Left ventricle myocardium inferior (tissue), 1 donor: ENCODE results near the gene ZNF208. TPM values are rescaled to one million over a fixed set of nuclear protein-coding genes. Genes with fewer than 3 reads are reported as not detected.

ENCODE experiments used
- DNase-seq: peaks from one replicate; pipeline ENCODE4 v3.0.0-alpha.2; 2020
- H3K27ac ChIP-seq: fragments of 200-600 bp; replicated peaks from 2 replicates; pipeline ENCODE4 v1.8.0; 2021
- H3K27me3 ChIP-seq: fragments of 200-600 bp; 2 replicates; pipeline ENCODE4 v1.8.0; 2021; ENCODE audit warnings: low read depth
- H3K36me3 ChIP-seq: fragments of 200-600 bp; 2 replicates; pipeline ENCODE4 v1.8.0; 2021
- H3K4me1 ChIP-seq: fragments of 200-600 bp; 2 replicates; pipeline ENCODE4 v1.8.0; 2021
- H3K4me3 ChIP-seq: fragments of 200-600 bp; 2 replicates; pipeline ENCODE4 v1.8.0; 2021; ENCODE audit warnings: mild to moderate bottlenecking, moderate library complexity
- H3K9me3 ChIP-seq: fragments of 200-600 bp; replicated peaks from 2 replicates; pipeline ENCODE4 v1.8.0; 2021
- CTCF ChIP-seq: fragments of 200-600 bp; IDR thresholded peaks from 2 replicates; pipeline ENCODE4 v1.8.0; 2021; ENCODE audit warnings: antibody characterized with exemption, mild to moderate bottlenecking, borderline replicate concordance
- intact Hi-C: fragments of 100-400 bp; cut with micrococcal nuclease; formaldehyde crosslinking; loops from one replicate; pipeline ENCODE4 v1.11.0; 2022
- total RNA-seq: library from RNA; stranded (reverse); fragmentation: NEBNext Ultra II Directional; extraction: Animal tissue kit (Norgen Biotek cat#: 25700); gene quantifications from one replicate; pipeline ENCODE4 v1.2.1, GENCODE V29; 2021
- donor health status: DM: no; HTN: yes; CAD: no; lungs with severe emphysema.

The ZNF208 gene
- total RNA-seq, 1 donor from 2014 or later = 43.3 TPM

- Histone ChIP-seq H3K4me3 (no peak overlapping the region), H3K9me3 (peaks cover 99% of the 10 kb centered on the region), H3K4me1 (no peaks in the 10 kb centered on the region), H3K27me3 (no peaks in the 10 kb centered on the region), H3K36me3 (peaks cover 23% of the 10 kb centered on the region), H3K27ac (no peak overlapping the region)
- intact Hi-C loops = no loop called here
- no peak for TF ChIP-seq CTCF
- DNase-seq = no peak
Measured at GRCh38 chr19:21947775-21948174, 63.0 kb downstream of the ZNF208 start.

GRCh38 chr19:21940684-21941083 is 70.1 kb downstream of the ZNF208 start:
- Histone ChIP-seq H3K27me3 (no peaks in the 10 kb centered on the region), H3K4me1 (no peaks in the 10 kb centered on the region), H3K27ac (no peak overlapping the region), H3K9me3 (peaks cover 93% of the 10 kb centered on the region), H3K36me3 (peaks cover 21% of the 10 kb centered on the region), H3K4me3 (no peak overlapping the region)
- no peak for DNase-seq
- no peak for TF ChIP-seq CTCF
- intact Hi-C loops = no loop called here

GRCh38 chr19:21934593-21934992 is 76.2 kb downstream of the ZNF208 start:
- Histone ChIP-seq H3K36me3 (peaks cover 8% of the 10 kb centered on the region), H3K27me3 (no peaks in the 10 kb centered on the region), H3K27ac (no peak overlapping the region), H3K4me1 (no peaks in the 10 kb centered on the region), H3K4me3 (no peak overlapping the region), H3K9me3 (peaks cover 62% of the 10 kb centered on the region)
- no peak for DNase-seq
- intact Hi-C loops = no loop called here
- no peak for TF ChIP-seq CTCF

DNA sequence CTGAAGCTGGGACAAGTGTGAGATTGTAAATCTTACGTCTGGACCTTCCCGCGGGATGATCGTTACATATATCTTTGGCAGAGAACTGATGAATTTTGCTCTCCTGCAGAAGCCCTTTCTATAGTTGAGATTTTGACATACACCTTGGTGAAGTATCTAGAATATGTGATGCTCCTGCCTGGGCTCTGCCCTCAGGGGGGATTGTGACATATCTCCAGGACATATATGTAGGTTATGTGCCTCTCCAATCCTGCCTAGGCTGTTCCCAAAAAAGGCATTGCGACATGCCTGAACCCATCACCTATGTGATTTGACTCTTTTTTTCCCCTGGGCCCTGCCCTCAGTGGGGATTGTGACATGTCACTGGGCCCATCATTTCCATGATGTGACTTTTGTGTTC is 76.6 kb downstream of the ZNF208 start:
- Histone ChIP-seq H3K9me3 (peaks cover 59% of the 10 kb centered on the region), H3K4me1 (no peaks in the 10 kb centered on the region), H3K36me3 (peaks cover 8% of the 10 kb centered on the region), H3K4me3 (no peak overlapping the region), H3K27ac (no peak overlapping the region), H3K27me3 (no peaks in the 10 kb centered on the region)
- no peak for DNase-seq
- intact Hi-C loops = no loop called here
- no peak for TF ChIP-seq CTCF

DNA sequence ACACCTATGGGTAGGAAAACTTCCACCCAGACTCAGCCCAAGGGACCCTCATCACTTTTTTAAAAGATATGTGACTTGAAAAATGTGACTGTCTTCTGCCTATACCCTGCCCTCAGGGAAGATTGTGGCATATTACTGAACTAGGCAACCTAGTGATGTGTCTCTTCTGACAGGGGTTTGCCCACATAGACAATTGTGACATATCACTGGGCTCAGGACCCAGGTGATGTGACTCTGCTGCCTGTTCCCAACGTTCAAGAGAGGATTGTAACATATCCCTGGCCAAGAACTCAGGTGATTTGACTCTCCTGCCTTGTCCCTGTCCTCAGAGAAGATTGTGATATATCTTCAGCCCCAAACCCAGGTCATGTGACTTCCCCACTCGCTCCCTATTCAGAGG is 88.5 kb downstream of the ZNF208 start:
- no peak overlapping the region for H3K4me3 ChIP-seq
- no peaks in the 10 kb centered on the region for H3K27me3 ChIP-seq
- intact Hi-C loops = no loop called here
- TF ChIP-seq CTCF = no peak
- no peaks in the 10 kb centered on the region for H3K4me1 ChIP-seq
- no peak for DNase-seq
- H3K27ac ChIP-seq = no peak overlapping the region
- peaks cover 56% of the 10 kb centered on the region for H3K9me3 ChIP-seq
- H3K36me3 ChIP-seq = no peaks in the 10 kb centered on the region
